Airway epithelial cell (primary cell): ENCODE data around the gene ANP32A. TPM values are rescaled to one million over a fixed set of nuclear protein-coding genes. Genes with fewer than 3 reads are reported as not detected.

Source experiments
- total RNA-seq: library from RNA; depleted of rRNA; stranded (reverse); fragments of >200 nt; gene quantifications from 2 replicates; pipeline ENCODE4 v1.2.3, GENCODE V29; 2015

Gene ANP32A
- total RNA-seq, result 75.2 and 76.0 TPM in 2 replicates

GRCh38 chr15:68820295-68821189, at the start of gene ANP32A:
Gene ANP32A (minus strand): TSS chr15:68820895. CDS start chr15:68820751, 144 bp downstream.

Other genes starting within 250 kb of the ANP32A start
- 0.19 and 0.21 TPM in 2 replicates for gene CORO2B, start 241.9 kb downstream of the ANP32A start, total RNA-seq
- gene SPESP1, start 109.6 kb upstream of the ANP32A start, total RNA-seq, result 4.7 and 5.0 TPM in 2 replicates
- 0.14 TPM in 1 of 2 replicates, not detected in the other for gene NOX5, start 193.8 kb upstream of the ANP32A start, total RNA-seq